WTC11 (cell line): ENCODE measurements around the gene ANTKMT.

Experiments used
- CTCF ChIP-seq: fragments of 200-600 bp; IDR thresholded peaks from 2 replicates; pipeline ENCODE4 v1.8.0; 2022; ENCODE audit warnings: antibody characterized with exemption
- PRDM15 ChIP-seq: sonication (generic); formaldehyde crosslinking; IDR thresholded peaks from 2 replicates; pipeline ENCODE4 v1.8.0; 2022; ENCODE audit warnings: missing genetic modification reagents
- ZNF232 ChIP-seq: sonication (generic); formaldehyde crosslinking; IDR thresholded peaks from 2 replicates; pipeline ENCODE4 v1.8.0; 2022; ENCODE audit warnings: mild to moderate bottlenecking, missing genetic modification reagents
- ZNF263 ChIP-seq: sonication (generic); formaldehyde crosslinking; IDR thresholded peaks from 2 replicates; pipeline ENCODE4 v1.8.1; 2022; ENCODE audit warnings: low read depth, mild to moderate bottlenecking, moderate library complexity, missing genetic modification reagents
- TF ChIP-seq, protein P1 (sequence below): sonication (generic); formaldehyde crosslinking; IDR thresholded peaks from 2 replicates; pipeline ENCODE4 v1.8.1; 2023; ENCODE audit warnings: mild to moderate bottlenecking, moderate library complexity, missing genetic modification reagents
- TF ChIP-seq, protein P2 (sequence below): sonication (generic); formaldehyde crosslinking; IDR thresholded peaks from 2 replicates; pipeline ENCODE4 v1.8.0; 2022; ENCODE audit warnings: mild to moderate bottlenecking, missing genetic modification reagents
- TF ChIP-seq, protein P3 (sequence below): sonication (generic); formaldehyde crosslinking; conservative IDR thresholded peaks from 2 replicates; pipeline ENCODE4 v1.8.1; 2023; ENCODE audit warnings: mild to moderate bottlenecking, low read depth, missing genetic modification reagents, moderate library complexity
- TF ChIP-seq, protein P4 (sequence below): sonication (generic); formaldehyde crosslinking; IDR thresholded peaks from 2 replicates; pipeline ENCODE4 v1.8.1; 2023; ENCODE audit warnings: mild to moderate bottlenecking, missing genetic modification reagents, moderate library complexity

DNA sequence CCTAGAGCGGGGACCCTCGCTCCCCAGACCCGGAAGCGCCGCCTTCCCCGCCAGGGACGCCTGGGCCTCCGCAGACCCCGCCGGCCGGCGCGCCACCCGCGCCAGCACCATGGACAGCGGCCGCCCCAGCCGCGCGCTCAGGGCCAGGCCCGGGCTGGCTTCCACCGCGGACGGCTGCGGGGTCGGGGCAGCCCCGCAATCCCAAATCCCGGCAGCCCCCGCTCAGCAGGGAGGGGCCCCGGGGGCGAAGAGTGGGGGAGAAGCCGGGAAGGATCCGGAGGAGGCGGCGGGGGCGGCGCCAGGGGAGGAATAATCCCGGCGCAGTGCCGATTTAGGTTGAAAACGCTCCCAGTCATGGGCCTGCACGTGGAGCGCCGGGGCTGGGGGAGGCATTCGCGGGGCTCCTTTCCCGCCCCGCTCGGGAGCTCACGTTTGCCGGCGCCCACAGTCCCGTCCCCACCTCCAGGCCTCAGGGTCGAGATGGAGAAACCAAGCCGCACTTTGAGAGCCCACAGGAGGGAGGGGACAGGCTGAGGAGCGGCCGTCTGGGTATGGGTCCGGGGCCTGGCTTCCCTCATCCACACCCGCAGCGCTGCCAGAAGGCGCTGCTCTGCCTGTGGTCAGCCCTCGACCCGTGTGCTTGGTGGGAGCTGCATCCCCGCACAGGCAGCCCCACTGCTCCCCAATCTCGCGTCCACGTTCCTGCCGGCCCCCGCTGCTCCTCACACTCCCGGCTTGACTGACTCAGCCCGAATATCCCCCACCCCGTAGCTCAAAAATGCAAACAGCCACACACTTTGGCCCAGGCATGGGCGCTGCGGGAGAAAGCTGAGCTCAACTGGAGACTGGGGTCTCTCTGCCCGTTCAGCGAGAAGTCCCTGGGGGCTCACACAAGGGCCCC, 20.0 kb upstream of the ANTKMT start:
- TF ChIP-seq ZNF263 (CRISPR knock-in tag) (peak; percentile 70; the same call in 1 of the 2 replicates), PRDM15 (CRISPR knock-in tag) (no peak; the same call in 1 of the 2 replicates), CTCF (no peak), ZNF232 (CRISPR knock-in tag) (peak; percentile 93)
- TF ChIP-seq, protein P1, sequence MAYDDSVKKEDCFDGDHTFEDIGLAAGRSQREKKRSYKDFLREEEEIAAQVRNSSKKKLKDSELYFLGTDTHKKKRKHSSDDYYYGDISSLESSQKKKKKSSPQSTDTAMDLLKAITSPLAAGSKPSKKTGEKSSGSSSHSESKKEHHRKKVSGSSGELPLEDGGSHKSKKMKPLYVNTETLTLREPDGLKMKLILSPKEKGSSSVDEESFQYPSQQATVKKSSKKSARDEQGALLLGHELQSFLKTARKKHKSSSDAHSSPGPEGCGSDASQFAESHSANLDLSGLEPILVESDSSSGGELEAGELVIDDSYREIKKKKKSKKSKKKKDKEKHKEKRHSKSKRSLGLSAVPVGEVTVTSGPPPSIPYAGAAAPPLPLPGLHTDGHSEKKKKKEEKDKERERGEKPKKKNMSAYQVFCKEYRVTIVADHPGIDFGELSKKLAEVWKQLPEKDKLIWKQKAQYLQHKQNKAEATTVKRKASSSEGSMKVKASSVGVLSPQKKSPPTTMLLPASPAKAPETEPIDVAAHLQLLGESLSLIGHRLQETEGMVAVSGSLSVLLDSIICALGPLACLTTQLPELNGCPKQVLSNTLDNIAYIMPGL (CRISPR knock-in tag), result peak; percentile 76; the same call in 1 of the 2 replicates
- TF ChIP-seq, protein P2, sequence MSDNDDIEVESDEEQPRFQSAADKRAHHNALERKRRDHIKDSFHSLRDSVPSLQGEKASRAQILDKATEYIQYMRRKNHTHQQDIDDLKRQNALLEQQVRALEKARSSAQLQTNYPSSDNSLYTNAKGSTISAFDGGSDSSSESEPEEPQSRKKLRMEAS (CRISPR knock-in tag), result peak; percentile 42; the same call in 1 of the 2 replicates
- TF ChIP-seq, protein P3, sequence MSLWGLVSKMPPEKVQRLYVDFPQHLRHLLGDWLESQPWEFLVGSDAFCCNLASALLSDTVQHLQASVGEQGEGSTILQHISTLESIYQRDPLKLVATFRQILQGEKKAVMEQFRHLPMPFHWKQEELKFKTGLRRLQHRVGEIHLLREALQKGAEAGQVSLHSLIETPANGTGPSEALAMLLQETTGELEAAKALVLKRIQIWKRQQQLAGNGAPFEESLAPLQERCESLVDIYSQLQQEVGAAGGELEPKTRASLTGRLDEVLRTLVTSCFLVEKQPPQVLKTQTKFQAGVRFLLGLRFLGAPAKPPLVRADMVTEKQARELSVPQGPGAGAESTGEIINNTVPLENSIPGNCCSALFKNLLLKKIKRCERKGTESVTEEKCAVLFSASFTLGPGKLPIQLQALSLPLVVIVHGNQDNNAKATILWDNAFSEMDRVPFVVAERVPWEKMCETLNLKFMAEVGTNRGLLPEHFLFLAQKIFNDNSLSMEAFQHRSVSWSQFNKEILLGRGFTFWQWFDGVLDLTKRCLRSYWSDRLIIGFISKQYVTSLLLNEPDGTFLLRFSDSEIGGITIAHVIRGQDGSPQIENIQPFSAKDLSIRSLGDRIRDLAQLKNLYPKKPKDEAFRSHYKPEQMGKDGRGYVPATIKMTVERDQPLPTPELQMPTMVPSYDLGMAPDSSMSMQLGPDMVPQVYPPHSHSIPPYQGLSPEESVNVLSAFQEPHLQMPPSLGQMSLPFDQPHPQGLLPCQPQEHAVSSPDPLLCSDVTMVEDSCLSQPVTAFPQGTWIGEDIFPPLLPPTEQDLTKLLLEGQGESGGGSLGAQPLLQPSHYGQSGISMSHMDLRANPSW (CRISPR knock-in tag), result peak; percentile 93; the same call in 1 of the 2 replicates
- TF ChIP-seq, protein P4, sequence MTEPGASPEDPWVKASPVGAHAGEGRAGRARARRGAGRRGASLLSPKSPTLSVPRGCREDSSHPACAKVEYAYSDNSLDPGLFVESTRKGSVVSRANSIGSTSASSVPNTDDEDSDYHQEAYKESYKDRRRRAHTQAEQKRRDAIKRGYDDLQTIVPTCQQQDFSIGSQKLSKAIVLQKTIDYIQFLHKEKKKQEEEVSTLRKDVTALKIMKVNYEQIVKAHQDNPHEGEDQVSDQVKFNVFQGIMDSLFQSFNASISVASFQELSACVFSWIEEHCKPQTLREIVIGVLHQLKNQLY, result peak; percentile 91; the same call in 1 of the 2 replicates
